ENCODE results near the gene SCML1. TPM values are rescaled to one million over a fixed set of nuclear protein-coding genes. Genes with fewer than 3 reads are reported as not detected.

The SCML1 gene
- total and polyA plus RNA-seq, 2 of the 4 experiments (the other 2 are of a cell fraction): 4.1 to 12.2 TPM

GRCh38 chrX:17706676-17707075 is 30.6 kb upstream of the SCML1 start:
- Histone ChIP-seq H2AK5ac (ENCODE audit: low read depth, low read length) (no peak overlapping the region), H2AK9ac (replicated peaks; ENCODE audit: low read depth, low read length, poor library complexity) (no peak overlapping the region), H4K20me1 (ENCODE audit: insufficient read depth, low read length) (no peaks in the 10 kb centered on the region), H3K9me1 (ENCODE audit: insufficient read depth, low read length) (0 out of 2 replicates have a peak, but pooled peaks cover 6% of the 10 kb centered on the region), H3K9ac (ENCODE audit: low read depth, low read length) (no peak overlapping the region), H4K8ac (ENCODE audit: low read depth in 2 of 2, low read length in 2 of 2) (no peak overlapping the region), H3K4ac (ENCODE audit: low read depth, low read length) (no peak overlapping the region), H4K91ac (ENCODE audit: insufficient read depth, low read depth, low read length) (no peak overlapping the region), H3K79me1 (ENCODE audit: low read depth in 1 of 2, low read length in 2 of 2) (no peaks in the 10 kb centered on the region), H3K9me3 (ENCODE audit: control insufficient read depth, insufficient read depth, low read length) (no peaks in the 10 kb centered on the region), H3K23ac (ENCODE audit: low read depth, low read length) (no peak overlapping the region), H3K4me2 (ENCODE audit: low read depth, low read length) (no peak overlapping the region), H3K27ac (ENCODE audit: insufficient read depth, low read length) (peak overlapping the region; percentile 27; the same call in 1 of the 2 replicates), H3K4me1 (ENCODE audit: control insufficient read depth, insufficient read depth, low read length) (peaks cover 3% of the 10 kb centered on the region), H3K56ac (ENCODE audit: extremely low read depth, insufficient read depth, low read length) (no peak overlapping the region), H3K36me3 (ENCODE audit: control insufficient read depth, insufficient read depth, low read length) (no peaks in the 10 kb centered on the region), H2AFZ (replicated peaks; ENCODE audit: low read length, poor library complexity) (no peak overlapping the region), H2BK20ac (ENCODE audit: low read depth, low read length) (no peak overlapping the region), H3K4me3 (ENCODE audit: insufficient read depth, low read depth, low read length) (no peak overlapping the region), H2BK5ac (ENCODE audit: low read depth, low read length, poor library complexity, severe bottlenecking) (no peak overlapping the region), H2BK15ac (ENCODE audit: low read depth, low read length) (no peak overlapping the region), H3K27me3 (ENCODE audit: control insufficient read depth, insufficient read depth, low read length) (no peaks in the 10 kb centered on the region; the same call in 1 of the 2 replicates), H3K14ac (replicated peaks; ENCODE audit: low read depth, low read length) (no peak overlapping the region), H4K5ac (ENCODE audit: low read depth, low read length) (no peak overlapping the region), H2BK120ac (ENCODE audit: low read depth, low read length) (no peak overlapping the region), H3K18ac (ENCODE audit: low read depth, low read length) (no peak overlapping the region)
- ATAC-seq (ENCODE audit: low read depth): peak; percentile 88
- in situ Hi-C loops (cut with MboI; ENCODE audit: low sequenced_read_pairs) (no loop called here), dilution Hi-C loops (cut with HindIII; ENCODE audit: low sequenced_read_pairs, unreplicated experiment) (no loop called here), intact Hi-C loops (cut with micrococcal nuclease) (no loop called here)
- TF ChIP-seq BHLHE40 (IDR thresholded peaks at IDR 0.05; ENCODE audit: low read depth, low read length) (no peak), MXI1 (IDR thresholded peaks at IDR 0.05; ENCODE audit: borderline replicate concordance, low read depth, low read length) (no peak), CEBPB (IDR thresholded peaks at IDR 0.05; ENCODE audit: low read depth, low read length) (peak; percentile 95), POLR2A (IDR thresholded peaks at IDR 0.05; ENCODE audit: low read depth, low read length) (no peak), RFX5 (IDR thresholded peaks at IDR 0.05; ENCODE audit: low read depth, low read length) (no peak)
- WGBS, 2 experiments (ENCODE audit: extremely low coverage in 2 of 2, insufficient read length in 1 of 2): no CpG with 5 or more reads among the region's 4 CpGs
- CTCF ChIA-PET: no interaction called here
- peak; percentile 83 for DNase-seq
- POLR2A ChIA-PET (ENCODE audit: unreplicated experiment): no interaction called here
- BruUV-seq (replicated peaks): no TSS peak

All from IMR-90 (cell line).